CMK (cell line): Measurements from ENCODE around the gene GOLGA8J.
"Not testable (repeated sequence)": the region's sequence is repeated elsewhere in the genome, so short reads cannot be mapped to it uniquely, and the experiment has no call there.

Experiments
- DNase-seq: peaks from one replicate; pipeline ENCODE4 v3.0.0-alpha.2; 2010; ENCODE audit warnings: low read depth

The GOLGA8J gene, protein sequence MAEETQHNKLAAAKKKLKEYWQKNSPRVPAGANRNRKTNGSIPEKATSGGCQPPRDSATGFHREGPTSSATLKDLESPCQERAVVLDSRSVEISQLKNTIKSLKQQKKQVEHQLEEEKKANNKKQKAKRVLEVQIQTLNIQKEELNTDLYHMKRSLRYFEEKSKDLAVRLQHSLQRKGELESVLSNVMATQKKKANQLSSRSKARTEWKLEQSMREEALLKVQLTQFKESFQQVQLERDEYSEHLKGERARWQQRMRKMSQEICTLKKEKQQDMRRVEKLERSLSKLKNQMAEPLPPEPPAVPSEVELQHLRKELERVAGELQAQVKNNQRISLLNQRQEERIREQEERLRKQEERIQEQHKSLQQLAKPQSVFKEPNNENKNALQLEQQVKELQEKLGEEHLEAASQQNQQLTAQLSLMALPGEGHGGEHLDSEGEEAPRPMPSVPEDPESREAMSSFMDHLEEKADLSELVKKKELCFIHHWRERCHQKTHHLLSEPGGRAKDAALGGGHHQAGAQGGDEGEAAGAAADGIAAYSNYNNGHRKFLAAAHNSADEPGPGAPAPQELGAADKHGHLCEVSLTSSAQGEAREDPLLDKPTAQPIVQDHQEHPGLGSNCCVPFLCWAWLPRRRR

GRCh38 chr15:30082655-30083054 lies at the start of gene GOLGA8J:
GOLGA8J (plus strand) TSS chr15:30082955; CDS start chr15:30083053, 98 bp downstream.
- DNase-seq = not testable (repeated sequence)

DNA sequence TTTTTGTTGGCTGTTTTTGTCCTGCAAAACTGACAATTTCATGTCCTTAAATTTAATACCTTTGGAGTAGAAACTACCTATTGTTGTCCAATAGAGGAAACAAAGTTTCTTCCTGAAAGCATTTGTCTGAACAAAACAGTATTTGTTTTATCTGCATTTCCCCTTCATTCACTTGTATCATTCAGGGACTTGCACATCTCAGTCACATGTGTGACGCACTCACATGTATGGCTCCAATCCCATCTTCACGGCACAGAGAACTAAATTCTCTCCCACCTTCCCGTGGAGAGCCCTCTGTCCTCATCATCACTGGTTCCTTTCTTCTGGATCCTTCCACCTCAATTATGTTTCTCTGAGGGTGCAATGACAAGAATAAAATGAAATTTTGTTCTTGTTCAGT lies 49.5 kb upstream of the GOLGA8J start:
- no peak for DNase-seq

DNA sequence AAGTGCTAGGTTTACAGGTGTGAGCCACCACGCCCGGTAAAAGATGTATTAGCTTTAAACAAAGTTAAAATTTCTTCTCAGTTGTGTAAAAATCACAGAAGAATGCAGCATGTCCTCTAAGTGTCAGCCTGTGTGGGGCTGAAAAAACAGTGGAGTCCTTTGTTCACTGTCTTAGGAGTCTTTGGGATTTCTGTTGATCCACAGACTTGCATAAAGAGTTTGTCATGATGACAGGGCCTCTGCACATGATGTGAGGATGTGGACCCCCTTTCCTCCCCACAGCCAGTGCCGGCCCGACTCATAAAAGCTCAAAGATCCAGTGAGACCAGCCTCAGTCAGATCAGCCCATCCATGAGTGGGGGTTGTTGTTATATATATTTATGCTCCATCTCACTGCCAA lies 49.0 kb upstream of the GOLGA8J start:
- no peak for DNase-seq

DNA sequence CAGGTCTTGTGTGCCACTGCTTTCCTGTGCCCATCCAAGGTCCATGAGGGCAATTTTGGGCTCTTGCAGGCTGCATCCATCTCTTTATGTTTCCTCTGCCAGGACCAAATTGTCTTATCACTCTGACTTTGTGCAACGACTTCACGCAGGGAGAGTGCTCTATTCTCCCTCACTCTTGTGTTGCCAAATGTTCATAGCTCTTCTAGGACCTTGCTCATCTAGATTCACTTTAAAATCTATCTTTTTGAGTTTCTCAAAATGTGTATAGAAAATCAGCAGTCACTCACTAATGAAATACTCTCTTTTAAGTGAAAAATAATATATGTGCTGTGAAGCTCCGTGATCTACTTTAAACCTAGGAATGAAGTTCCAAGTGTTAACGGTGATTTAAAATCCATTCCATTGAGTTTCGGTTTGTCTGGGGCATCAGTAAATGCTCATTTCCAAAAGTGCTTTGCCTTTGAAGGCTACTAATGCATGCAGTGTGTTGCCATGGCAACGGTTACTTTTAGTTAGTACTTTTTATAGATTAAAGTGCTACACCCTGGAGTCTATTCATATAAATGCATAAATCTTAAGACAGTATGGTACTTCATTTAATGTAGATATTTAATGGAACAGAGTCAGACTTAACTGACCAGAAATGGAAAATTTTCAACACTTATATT lies 46.6 kb upstream of the GOLGA8J start:
- DNase-seq = no peak

GRCh38 chr15:30038667-30039523 lies 43.9 kb upstream of the GOLGA8J start:
- no peak for DNase-seq

- no peak for DNase-seq
These were observed 40.9 kb upstream of the GOLGA8J start for GRCh38 chr15:30041868-30042267.

DNA sequence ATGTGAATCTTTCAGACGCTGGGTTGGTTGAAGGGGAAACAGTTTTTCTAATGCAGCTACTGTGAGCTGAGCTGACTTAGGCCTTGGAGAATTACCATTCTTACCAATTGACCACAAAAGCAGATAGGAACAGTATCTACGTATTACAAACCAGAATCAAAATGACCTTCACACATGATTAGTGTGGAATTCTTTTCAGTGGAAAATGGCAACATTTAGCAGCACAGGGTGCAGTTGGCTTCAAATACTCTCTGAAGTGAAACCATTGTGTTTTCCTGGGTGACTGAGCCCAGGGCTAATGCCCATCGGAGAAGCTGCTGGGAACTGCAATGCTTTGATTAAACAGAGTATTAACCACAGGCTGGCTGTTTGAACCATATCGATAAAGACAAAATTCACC lies 40.2 kb upstream of the GOLGA8J start:
- no peak for DNase-seq

DNA sequence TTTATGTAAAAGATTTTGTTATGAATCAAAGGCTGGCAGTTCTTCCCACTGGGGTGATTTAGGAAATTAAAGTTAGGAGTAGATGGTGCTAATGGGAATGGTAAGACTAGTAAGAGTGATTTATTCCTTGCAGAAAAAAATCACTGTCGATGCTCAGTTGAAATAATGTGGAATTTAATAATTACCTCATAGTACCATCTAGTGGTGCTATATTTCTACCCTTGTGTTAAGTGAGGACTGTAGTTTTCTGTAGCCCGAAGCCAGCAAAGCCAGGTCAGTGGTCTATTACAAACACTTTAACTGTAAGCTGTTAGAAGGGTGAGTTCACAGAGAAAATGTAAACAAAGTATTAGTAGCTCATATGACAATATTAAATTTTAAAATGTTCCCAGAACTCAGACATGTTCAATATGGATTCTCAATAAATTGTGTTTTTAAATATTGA lies 39.5 kb upstream of the GOLGA8J start:
- DNase-seq = no peak

GRCh38 chr15:30044377-30044776 lies 38.4 kb upstream of the GOLGA8J start:
- DNase-seq = no peak

DNA sequence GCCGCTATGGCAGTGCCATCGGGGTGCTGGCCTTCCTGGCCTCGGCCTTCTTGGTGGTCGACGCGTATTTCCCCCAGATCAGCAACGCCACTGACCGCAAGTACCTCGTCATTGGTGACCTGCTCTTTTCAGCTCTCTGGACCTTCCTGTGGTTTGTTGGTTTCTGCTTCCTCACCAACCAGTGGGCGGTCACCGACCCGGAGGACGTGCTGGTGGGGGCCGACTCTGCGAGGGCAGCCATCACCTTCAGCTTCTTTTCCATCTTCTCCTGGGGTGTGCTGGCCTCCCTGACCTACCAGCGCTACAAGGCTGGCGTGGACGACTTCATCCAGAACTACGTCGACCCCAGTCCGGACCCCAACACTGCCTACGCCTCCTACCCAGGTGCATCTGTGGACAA lies 37.9 kb upstream of the GOLGA8J start:
- DNase-seq = not testable (repeated sequence)

DNA sequence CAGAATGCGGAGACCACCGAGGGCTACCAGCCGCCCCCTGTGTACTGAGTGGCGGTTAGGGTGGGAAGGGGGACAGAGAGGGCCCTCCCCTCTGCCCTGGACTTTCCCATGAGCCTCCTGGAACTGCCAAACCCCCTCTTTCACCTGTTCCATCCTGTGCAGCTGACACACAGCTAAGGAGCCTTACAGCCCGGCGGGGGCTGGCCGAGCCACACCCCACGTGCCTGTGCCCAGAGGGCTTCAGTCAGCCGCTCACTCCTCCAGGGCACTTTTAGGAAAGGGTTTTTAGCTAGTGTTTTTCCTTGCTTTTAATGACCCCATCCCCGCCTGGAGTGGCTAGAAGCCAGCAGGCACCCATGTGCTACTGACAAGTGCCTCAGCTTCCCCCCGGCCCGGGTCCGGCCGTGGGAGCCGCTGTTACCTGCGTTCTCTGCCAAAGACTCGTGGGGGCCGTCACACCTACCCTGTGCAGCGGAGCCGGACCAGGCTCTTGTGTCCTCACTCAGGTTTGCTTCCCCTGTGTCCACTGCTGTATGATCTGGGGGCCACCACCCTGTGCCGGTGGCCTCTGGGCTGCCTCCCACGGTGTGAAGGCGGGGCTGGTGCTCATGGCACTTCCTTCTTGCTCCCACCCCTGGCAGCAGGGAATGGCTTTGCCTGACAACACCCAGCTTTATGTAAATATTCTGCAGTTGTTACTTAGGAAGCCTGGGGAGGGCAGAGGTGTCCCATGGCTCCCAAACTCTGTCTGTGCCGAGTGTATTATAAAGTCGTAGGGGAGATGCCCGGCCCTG lies 37.3 kb upstream of the GOLGA8J start:
- not testable (repeated sequence) for DNase-seq

GRCh38 chr15:30046430-30046829 lies 36.3 kb upstream of the GOLGA8J start:
- DNase-seq = no peak

GRCh38 chr15:30055604-30056003 lies 27.2 kb upstream of the GOLGA8J start:
- DNase-seq = no peak

DNA sequence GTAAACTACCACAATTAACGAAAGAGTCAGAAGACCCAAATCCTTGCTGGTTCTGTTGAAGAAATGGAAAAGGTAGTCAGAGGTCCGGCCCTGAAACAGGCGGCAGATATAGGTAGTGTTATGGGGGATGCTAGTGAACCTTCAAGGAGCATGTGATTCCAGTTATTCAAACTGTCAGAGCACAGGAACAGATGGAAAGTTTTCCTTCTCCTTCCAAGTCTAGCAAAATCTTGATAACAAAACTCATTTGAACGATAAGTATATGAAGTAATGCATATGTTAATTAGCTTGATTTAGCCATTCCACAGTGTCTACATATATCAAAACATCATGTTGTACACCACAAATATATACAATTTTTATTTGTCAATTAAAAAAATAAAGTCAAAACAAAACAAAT lies 26.6 kb upstream of the GOLGA8J start:
- DNase-seq = no peak

DNA sequence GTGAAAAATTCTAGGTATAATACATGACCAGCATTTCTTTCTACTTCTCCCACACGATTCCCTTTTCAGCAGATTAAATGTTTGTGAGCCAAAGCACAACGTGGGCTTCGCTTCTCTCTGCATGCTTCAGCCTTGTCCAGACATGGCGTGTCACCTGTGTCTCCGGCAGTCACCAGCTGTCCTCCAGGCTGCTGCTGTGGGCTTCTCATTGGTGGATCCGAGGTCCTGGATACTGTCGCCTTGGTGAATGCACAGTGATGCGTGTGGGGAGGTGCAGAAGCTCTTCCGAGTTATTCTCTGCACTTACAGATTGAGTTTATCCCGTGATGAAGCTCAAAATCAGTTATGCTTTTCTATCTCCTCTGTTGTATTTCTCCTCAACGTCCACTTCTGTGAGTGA lies 23.0 kb upstream of the GOLGA8J start:
- no peak for DNase-seq

GRCh38 chr15:30062881-30063280 lies 19.9 kb upstream of the GOLGA8J start:
- DNase-seq = no peak

GRCh38 chr15:30063835-30064546 lies 18.8 kb upstream of the GOLGA8J start:
- no peak for DNase-seq

DNA sequence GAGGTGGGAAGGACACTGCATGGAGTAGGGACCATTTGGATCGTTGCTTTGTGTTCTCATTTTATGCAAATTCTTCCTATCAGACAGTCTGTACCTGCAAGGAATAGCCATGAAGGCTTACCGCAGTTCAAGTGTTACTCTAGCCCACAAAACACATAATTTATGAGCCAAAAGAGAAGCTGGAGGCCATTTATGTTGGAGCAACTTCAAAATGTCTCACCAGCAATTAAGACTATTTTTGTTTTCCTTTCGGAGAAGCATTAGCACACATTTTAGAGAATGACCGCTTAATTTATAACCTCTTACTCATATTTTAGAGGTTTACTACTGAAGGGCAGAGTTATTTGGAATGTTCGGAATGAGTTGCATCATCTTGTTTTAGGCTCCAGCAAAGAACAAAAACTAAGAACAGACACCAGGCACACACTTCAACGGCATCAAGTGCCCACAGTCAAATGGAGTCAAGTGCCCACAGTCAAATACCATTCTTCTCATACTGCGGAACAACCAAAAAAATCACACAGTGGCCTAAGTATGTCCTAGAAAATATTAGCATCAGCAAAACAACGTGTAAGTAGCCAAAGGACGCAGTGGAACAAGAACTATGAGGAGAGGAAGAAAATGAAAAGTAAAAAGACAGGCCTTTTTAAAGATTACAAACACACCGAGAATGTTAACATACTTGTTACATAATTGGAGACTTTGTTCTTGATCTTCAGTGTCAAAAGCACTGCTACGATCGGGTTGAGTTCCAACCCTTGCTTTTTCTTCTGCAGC lies 17.5 kb upstream of the GOLGA8J start:
- DNase-seq = no peak

- no peak for DNase-seq
These were observed 14.4 kb upstream of the GOLGA8J start for GRCh38 chr15:30068326-30068725.

- DNase-seq = no peak
These were observed 10.1 kb upstream of the GOLGA8J start for GRCh38 chr15:30072630-30073029.
